HG03066 (cell line): Measurements from ENCODE around the gene CEBPB.

ENCODE experiments used
- ATAC-seq: cut with Tn5 transposase; IDR thresholded peaks from one replicate; pipeline ENCODE4 v1.9.1; 2021; ENCODE audit warnings: low read depth; ENCODE audit not compliant: unreplicated experiment

CEBPB gene

DNA sequence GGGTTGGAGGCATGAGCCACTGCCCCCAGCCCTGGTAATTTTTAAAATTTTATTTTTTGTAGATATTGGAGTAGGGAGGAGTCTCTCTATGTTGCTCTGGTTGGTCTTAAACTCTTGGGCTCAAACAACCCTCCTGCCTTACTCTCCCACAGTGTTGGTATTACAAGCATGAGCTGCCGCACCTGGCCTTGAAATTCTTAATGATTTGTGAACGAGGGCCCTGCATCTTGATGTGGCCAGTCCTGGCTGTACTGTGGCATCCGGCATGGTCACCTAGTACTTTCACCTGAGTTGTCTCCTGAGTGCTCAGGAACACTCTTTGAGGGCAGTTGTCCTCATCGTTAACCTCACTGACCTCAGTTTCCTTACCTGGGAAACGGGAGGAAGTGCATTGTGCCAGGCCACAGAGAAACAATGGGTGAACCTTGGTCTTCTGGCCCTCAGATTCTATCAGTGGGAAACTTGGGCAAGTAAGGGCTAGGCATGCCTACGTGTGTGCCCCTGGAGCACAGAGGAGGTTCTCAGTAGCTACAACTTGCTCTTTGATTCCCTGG is 19.5 kb downstream of the CEBPB start:
- ATAC-seq, result no peak

DNA sequence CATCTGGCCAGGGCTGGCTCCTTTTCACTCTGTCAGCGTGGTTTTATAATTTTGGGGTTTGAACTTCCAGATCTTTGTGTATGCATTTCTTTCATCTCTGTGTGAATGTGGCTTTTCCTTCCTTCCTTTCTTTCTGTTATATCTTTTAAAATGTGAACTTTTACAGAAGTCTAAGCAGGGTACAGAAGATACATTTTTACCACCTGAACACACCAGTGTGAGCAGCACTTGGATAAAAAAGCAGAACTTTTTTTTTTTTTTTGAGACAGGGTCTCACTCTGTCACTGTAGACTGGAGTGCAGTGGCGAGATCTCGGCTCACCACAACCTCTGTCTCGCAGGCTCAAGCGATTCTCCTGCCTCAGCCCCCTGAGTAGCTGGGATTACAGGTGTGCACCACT is 20.5 kb downstream of the CEBPB start:
- no peak for ATAC-seq

DNA sequence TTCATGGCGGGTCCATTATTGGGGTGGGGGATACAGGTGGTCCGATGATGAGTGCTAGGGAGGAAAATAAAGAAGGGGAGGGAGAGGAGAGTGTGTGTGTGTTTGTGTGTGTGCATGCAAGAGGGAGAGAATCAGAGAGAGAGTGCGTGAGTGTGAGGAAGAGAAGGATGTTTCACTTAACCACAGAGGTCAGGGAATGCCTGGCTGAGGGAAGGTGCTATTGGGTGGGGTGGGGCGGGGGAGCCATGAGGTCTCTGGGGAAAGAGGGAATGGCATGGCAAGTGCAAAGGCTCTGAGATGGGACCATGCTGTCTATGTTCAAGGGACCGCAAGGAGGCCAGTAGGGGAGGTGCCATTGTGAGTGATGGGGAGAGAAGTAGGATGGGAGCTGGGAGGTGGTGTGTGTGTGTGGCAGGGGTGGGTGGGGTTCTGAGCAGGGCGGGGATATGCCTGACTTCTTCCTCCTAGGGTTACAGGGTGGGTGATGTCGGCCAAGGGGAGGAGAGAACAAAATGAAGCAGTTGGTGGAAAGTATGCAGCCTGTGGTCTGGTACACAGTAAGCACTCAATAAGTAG is 23.0 kb downstream of the CEBPB start:
- no peak for ATAC-seq

DNA sequence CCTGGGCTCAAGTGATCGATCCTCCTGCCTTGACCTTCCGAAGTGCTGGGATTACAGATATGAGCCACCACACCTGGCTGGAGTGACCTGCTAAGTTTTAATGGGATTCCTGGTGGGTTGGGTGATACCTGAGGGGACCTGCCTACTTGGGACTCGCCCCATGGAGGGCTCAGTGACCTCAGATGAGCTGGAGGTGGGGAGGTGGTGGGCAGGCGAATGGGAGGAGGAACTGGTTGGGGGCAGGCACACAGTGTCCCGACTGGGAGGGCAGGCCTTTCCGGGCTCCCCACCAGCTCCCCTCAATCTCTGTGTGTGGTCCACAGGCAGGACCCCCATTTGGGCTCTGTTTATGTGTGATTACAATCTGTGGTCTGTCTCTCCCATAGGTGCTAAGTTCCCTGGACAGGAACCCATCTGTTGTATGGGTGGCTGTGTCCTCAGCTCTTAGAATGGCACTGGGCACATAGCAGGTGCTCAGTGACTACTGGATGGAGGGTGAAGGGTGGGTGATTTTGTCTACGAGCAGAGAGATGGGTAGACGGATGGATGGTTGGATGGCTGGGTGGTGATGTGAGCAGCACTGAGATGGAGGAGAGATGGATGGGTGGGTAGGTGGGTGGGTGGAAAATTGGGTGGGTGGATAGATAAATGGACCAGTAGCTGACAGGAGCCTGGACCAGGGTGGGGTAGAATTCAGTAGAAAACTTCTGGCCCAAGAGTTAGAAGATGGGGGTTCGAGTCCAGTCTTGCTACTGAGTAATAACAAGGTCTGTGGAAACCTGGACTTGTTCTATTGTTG is 23.8 kb downstream of the CEBPB start:
- ATAC-seq, result no peak

DNA sequence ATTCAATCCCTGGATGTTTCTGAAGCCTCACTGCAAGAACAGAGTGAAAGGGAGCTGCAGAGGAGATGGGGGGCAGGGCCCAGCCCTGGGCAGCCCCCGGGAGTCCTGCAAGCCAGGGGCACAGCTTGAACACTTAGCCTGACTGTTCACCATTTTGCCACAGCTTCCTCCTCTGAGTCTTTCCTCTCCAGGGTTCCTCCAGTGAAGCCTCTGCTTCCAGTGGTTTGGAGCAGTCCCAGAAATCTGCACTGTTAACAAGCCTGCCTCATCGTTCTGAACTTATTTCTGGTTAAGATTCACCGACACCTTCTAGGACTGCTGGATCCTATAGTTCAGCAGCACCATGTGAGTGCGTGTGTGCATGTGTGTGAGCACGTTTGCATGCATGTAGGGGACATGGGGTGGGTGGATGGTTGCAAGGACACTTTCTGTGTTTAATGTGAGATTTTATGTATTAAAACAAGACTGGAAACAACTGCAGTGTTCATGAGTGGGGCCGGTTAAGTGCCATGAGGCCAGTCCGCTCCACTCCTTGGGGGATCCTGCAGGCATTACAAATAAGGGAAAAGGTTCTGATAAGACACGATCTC is 24.6 kb downstream of the CEBPB start:
- ATAC-seq, result no peak

DNA sequence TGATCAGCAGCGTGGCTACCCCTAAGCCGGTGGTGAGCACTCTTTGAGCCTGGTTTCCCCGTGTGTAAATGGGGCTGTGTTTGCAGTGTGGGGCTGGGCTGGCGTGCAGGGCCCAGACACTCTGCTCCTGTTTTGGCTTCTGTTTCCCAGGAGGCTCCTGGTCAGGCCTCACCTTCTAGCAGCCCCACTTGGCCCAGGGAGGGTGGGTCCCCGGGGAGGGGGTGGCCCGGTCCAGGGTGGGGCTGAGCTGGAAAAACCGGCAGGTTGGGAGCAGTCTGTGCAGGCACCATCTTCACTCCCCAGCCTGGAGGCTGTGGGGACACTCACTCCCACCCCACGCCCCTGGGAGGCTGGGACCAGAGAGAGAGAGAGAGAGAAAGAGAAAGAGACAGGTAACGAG is 25.3 kb downstream of the CEBPB start:
- ATAC-seq, result no peak

DNA sequence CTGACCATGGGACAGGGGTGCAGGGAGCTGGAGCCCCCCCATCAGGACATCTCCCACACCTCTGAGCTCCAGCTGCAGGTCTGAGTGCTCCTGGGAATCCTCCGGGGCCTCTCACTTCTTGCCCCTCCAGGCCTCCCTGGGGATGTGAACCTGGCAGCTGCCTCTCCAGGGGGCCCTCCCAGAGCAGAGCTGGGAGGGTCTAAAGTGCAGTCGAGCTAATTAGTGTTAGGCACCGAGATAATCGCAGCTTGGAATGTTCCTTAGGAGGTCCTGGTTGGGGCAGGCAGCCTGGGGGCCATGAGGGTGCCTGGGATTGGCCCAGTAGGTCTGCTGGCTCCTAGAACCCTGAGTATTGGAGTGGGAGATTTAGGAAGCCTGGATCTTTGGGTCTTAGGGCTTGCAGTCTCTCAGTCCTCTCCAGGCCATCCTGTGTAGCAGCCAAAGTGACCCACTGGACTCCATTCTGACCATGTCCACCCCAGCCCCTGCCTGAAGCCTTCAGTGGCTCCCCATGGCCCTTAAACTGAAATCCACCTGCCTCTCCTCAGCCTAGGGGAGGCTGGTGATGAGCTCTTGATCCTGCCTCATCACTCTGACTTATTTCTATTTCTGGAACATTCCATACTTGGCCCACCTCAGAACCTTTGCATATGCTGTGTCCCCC is 26.0 kb downstream of the CEBPB start:
- no peak for ATAC-seq

DNA sequence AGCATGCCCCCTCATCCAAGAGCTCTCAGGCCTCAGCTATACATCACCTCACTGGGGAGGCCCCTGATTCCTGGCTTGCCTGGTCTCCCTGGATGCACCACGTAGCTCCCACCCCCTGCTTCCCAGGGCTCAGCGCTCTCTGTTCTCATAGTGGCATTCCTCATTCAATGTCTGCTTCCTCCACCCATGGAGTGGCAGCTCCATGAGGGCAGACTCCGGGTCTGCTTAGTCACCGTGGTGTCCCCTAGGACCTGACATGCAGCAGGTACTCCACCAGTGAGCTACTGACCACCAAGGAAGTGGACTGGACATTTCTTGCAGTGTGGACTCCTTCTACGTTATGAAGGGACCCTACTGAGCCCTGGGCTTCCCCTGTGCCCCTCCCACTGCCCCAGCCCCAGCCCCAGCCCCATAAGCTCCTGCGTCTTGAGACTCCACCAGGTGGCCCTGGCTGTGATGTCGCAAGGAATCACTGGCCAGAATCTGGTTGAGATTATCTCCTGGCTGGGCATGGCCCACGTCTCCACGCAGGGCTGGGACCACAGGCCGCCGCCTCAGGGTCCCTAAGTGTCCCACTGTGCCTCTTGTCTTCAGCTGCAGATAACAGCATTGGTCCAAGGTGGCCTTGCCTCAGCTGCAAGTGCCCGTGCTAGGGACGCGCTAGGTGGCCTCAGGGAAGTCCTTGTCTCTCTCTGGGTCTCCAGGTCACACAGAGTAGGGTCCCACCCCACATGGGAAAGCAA is 26.7 kb downstream of the CEBPB start:
- ATAC-seq, result no peak

DNA sequence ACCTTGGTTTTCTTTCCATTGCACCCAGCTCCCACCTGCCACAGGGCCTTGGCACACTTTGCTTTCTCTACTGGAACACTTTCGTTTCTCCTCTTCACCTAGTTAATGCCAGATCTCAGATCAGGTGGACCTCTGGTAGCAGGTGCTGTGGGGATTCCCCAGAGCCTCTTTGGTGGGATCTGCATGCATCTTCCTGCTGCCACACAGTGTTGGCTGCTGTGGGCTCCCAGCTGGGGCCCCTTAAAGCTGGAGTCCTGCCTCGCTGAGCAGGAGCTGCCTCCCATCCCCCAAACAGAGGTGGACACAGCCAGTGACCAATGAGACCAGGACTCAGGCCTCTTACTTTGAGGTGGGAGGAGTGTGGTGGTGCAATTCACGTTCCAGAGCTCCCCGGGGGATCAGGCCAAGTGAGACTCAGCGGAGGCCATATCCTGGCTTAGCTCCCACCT is 28.4 kb downstream of the CEBPB start:
- no peak for ATAC-seq

DNA sequence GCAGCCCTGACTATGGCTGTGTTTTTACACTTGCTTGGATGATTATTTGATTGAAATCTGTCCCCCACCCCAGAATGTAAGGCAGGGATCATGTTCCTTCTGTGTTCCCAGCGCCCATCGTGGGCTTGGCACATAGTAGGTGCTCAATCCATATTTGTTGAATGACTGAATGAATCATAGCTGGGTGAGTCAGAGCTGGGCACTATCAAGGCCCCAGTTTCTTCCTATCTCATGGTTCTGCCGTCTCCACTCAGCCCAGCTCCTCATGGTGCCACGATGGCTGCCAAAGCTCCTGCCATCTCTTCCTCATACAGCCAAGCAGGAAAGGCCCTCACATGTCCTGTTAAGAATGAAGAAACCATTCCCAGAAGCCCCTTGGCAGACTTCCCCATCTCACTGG is 29.0 kb downstream of the CEBPB start:
- ATAC-seq, result no peak

DNA sequence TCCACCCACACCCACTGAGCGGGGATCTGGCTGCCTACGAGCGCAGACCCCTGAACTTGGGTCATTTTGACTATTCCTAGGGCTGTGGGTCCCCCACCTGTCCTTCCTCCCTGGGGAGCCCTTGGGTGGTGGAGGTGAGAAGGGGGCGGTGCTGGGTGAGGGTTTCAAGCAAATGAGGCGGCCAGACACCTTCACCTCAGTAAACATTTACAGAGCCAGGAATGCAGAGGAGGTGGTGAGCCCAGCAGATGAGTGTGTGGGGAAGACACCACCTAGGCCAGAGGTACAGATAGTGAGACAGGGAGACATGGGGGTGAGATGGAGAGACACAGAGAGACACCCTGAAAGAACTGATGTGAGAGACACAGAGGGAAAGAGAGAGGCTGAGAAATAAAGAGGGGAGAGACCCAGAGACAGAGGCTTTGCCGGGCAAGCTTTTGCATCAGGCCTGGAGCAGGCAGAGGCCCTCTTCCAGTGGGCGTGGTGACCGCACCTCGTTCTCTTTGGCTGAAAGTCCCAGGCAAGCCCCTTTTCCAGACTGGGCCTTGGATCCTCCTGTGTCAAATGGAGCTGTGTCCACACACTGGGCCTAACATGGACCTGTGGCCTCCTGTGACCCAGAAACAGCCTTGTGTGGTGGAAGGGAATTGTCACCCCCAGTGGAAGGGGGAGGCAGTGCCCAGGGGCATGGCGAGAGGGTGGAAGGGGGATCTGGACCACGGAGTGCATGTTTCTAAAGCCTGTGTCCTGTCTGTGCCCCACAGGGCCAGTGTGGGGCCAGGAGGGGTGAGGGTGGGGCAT is 29.7 kb downstream of the CEBPB start:
- no peak for ATAC-seq

DNA sequence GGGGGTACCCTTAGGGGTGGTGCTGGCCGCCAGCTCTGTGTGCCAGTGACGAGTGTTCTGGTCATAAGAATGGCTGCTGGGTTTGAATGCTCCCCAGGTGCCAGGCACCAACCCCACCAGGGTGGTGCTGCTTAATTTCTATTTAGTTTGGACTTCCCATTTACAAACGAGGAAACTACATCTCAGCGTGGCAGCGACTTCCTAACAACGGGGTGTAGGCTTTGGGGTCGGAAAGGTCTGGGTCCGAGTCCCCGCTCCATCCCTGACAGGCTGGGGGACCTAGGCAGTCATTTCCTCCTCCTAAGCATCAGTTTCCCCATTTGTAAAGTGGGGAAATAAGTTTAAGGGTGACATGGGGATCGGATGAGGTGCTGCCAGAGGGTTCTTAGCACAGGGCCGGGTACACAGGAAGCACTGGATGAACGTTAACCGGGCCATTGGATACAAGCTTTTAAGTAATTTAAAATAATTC is 30.3 kb downstream of the CEBPB start:
- no peak for ATAC-seq

DNA sequence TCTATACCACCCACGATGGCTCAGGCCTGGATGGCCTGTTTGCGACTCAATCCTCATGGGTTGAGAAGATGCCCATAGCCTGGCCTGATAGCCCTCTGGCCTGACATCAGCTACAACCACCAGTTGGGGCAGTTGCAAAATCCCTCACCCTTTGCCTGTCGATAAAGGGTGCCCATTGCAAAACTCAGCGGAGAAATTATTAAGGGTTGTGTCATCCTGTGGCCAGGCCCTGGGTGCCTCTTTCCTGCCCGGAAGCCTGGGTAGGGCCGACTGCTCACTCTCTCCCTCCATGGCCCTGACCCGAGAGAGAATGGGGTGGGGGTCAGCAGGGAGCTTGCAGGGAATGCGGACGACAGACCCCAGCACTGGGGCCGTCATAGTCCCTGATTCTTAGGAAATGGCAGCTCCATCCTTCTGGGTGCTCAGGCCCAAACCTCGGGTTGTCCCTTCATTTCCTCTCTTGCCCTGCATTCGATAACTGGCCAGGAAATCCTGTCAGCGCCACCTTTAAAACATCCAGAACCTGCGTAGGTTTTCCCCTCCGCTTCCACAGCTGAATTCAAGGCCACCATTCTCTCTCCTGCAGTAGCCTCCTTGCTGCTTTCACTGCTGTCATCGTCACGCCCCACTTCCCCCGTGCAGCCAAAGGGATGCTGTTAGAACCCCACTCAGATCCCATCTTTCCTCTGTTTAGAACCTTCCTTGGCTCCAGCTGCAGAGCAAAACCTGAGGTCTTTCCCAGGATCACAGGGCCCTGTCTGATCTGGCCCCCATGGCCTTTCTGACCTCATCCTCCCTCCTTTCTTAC is 31.1 kb downstream of the CEBPB start:
- no peak for ATAC-seq

DNA sequence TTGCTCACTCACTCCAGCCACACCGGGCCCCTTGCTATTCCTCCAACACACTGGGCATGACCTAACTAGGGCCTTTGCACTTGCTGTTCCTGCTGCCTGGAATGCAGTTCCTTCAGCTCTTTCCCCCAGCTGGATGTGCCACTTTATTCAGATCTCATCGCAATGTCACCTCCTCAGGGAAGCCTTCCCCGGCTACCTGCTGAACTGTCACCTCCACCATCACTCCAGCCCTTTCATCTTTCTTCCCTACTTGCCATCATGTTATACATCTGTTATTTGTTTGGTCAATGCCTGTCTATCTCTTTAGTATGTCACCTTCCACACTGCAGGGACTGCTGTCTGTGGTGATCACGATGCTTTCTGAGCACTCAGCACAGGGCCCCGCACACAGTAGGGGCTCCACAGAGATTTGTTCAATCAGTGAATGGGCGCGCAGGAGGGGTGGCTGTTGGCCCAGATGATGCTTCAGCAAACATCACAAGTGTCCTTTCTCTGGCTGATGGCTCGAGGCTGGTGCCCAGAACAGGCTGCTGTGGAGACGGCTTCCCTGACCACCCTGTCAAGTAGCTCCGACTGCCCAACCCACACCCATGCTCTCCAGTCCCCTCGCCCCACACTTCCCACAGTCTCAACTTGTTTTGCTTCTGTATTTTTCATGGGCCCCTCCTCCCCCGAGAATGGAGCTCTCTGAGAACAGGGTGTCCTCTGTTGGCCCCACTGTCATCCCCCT is 31.8 kb downstream of the CEBPB start:
- ATAC-seq, result no peak

DNA sequence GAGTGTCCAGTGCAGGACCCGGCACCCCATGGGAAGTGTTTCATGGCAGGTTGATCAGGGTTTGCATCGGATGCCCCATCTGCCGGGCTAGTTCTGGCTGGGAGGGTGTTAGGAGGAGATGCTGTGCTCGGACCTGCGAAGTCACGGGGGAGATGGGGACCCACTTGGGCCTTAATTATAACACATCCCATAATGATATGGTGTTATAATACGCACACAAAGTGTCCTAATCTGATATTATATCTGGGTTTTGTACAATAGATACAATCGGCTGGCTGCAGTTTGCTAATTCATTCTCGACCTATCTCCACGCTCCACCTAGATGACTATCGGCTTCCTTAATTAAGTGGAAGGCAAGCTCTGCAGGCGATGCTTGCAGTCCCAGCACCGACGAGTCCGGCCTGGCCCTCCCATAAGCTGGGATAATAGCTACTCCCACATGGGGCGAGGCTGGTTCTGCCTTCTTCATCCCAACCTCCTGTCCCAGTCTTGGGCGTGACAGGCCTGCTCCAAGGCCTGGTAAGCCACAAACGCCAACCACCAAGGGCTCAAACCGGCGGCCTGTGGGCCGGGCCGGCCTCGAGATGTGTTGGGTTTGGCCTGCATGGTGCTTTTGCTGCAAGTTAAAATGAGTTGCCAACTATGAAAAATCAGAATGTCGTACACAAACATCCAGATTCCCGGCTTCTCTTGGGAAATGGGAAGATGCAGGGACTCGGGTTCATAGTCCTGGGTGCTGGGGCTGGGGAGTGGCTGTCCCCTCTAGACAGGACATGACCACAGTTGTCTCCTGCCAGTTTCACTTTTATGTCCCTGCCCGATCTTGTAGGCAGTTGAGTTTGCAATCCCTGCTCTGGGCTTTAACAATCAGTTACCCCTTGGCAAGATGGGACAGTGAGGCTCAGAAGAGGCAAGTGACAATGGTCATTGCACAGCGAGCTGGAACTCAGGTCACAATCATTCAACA is 32.7 kb downstream of the CEBPB start:
- no peak for ATAC-seq

DNA sequence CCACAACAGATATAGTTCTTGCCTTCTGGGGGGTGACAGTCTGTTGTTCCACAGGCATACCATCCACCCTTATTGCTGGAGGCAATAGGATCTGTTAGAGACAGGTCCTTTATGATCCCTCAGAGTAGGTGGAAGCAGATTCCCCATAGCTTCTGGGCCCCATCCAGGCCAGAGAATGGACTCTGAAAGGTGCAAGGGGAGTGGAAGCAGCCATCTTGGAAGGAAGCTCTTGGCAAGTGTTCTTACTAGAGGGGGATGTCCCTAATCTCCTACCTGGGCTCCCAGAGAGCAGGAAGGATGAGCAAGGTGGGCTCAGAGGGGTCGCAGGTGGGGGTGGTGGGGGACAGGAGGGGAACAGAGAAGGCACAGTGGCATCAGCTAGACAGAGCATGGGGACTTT is 33.4 kb downstream of the CEBPB start:
- ATAC-seq, result no peak
